HepG2 (cell line): Measurements from ENCODE around the gene MT1F. TPM values are rescaled to one million over a fixed set of nuclear protein-coding genes. Genes with fewer than 3 reads are reported as not detected.

ENCODE experiments used
- KAT7 ChIP-seq: IDR thresholded peaks from 2 replicates; pipeline ENCODE4 v1.6.1; 2018; ENCODE audit warnings: borderline replicate concordance, missing compliant biosample characterization
- MAX ChIP-seq: IDR thresholded peaks from 2 replicates; pipeline ENCODE4 v1.6.1; 2012; ENCODE audit warnings: inconsistent platforms
- MEIS1 ChIP-seq: sonication (generic); formaldehyde crosslinking; IDR thresholded peaks from 2 replicates; pipeline ENCODE4 v1.9.0; 2021; ENCODE audit warnings: mild to moderate bottlenecking, missing genetic modification reagents, moderate library complexity, borderline replicate concordance
- NCOR1 ChIP-seq: fragments of 200-600 bp; sonication (generic); IDR thresholded peaks from 2 replicates; pipeline ENCODE4 v1.7.0; 2017; ENCODE audit warnings: antibody characterized with exemption, low read length, borderline replicate concordance
- NFRKB ChIP-seq: fragments of 450-650 bp; IDR thresholded peaks from 2 replicates; pipeline ENCODE4 v1.6.1; 2017
- PTBP1 ChIP-seq: fragments of 200-400 bp; formaldehyde crosslinking; IDR thresholded peaks from 2 replicates; pipeline ENCODE4 v1.6.1; 2018; ENCODE audit warnings: low read length, low read depth; ENCODE audit not compliant: poor library complexity, severe bottlenecking
- RCOR2 ChIP-seq: IDR thresholded peaks from 2 replicates; pipeline ENCODE4 v1.6.1; 2016; ENCODE audit warnings: missing biosample characterization, missing genetic modification reagents
- ZNF281 ChIP-seq: sonication (generic); formaldehyde crosslinking; IDR thresholded peaks from 2 replicates; pipeline ENCODE4 v1.4.0; 2020; ENCODE audit warnings: missing genetic modification reagents, borderline replicate concordance
- ZNF574 ChIP-seq: sonication (generic); formaldehyde crosslinking; IDR thresholded peaks from 2 replicates; pipeline ENCODE4 v1.4.0; 2020; ENCODE audit warnings: missing genetic modification reagents
- polyA plus RNA-seq, 8 experiments: library from polyadenylated mRNA; depleted of rRNA in 3 of 8; stranded (reverse) in 7 of 8; unstranded in 1 of 8; fragments of >200 nt; fragmentation: Illumina TruSeq in 4 of 8; extraction: Trizol in 4 of 8; gene quantifications; 2 replicates each; pipeline versions ENCODE4 v1.2.1 to v1.2.3, GENCODE V29; 2011 to 2016; ENCODE audit warnings: low read depth in 4 of 8, missing spikeins in 1 of 8, mixed read lengths in 1 of 8; ENCODE audit not compliant: insufficient read depth in 1 of 8
- total RNA-seq, 5 experiments: library from RNA; depleted of rRNA; stranded (reverse); fragments of >200 nt; fragmentation: Illumina TruSeq; extraction: Trizol; gene quantifications; 2 replicates each; pipeline ENCODE4 v1.2.3, GENCODE V29; 2016; ENCODE audit warnings: low read depth in 1 of 5
- TF ChIP-seq, protein P1 (sequence below), 2 experiments: fragments of 450-650 bp in 1 of 2; sonication (generic) in 1 of 2; formaldehyde crosslinking in 1 of 2; IDR thresholded peaks; 2 replicates each; pipeline versions ENCODE4 v1.6.1 to v1.8.0; 2016 to 2022; ENCODE audit warnings: antibody characterized with exemption in 1 of 2, mild to moderate bottlenecking in 1 of 2, missing genetic modification reagents in 1 of 2
- TF ChIP-seq, protein P2 (sequence below): IDR thresholded peaks from 2 replicates; pipeline ENCODE4 v1.6.1; 2016; ENCODE audit warnings: low read depth, control low read depth

Gene MT1F
- total and polyA plus RNA-seq, 2 of the 13 experiments (the other 11 are each of a cell fraction or from before 2014, with no cell fraction given) = 1.9 to 169 TPM

- TF ChIP-seq, protein P1, sequence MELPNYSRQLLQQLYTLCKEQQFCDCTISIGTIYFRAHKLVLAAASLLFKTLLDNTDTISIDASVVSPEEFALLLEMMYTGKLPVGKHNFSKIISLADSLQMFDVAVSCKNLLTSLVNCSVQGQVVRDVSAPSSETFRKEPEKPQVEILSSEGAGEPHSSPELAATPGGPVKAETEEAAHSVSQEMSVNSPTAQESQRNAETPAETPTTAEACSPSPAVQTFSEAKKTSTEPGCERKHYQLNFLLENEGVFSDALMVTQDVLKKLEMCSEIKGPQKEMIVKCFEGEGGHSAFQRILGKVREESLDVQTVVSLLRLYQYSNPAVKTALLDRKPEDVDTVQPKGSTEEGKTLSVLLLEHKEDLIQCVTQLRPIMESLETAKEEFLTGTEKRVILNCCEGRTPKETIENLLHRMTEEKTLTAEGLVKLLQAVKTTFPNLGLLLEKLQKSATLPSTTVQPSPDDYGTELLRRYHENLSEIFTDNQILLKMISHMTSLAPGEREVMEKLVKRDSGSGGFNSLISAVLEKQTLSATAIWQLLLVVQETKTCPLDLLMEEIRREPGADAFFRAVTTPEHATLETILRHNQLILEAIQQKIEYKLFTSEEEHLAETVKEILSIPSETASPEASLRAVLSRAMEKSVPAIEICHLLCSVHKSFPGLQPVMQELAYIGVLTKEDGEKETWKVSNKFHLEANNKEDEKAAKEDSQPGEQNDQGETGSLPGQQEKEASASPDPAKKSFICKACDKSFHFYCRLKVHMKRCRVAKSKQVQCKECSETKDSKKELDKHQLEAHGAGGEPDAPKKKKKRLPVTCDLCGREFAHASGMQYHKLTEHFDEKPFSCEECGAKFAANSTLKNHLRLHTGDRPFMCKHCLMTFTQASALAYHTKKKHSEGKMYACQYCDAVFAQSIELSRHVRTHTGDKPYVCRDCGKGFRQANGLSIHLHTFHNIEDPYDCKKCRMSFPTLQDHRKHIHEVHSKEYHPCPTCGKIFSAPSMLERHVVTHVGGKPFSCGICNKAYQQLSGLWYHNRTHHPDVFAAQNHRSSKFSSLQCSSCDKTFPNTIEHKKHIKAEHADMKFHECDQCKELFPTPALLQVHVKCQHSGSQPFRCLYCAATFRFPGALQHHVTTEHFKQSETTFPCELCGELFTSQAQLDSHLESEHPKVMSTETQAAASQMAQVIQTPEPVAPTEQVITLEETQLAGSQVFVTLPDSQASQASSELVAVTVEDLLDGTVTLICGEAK (IDR thresholded peaks at IDR 0.05) = no peak
- TF ChIP-seq, protein P1 (CRISPR knock-in tag; IDR thresholded peaks at IDR 0.05) = peak; percentile 59; the same call in 1 of the 2 replicates
- TF ChIP-seq KAT7 (CRISPR knock-in tag) = peak; percentile 78; the same call in 1 of the 2 replicates
- no peak; the same call in 1 of the 2 replicates for TF ChIP-seq ZNF281 (CRISPR knock-in tag)
- peak; percentile 31; the same call in 1 of the 2 replicates for TF ChIP-seq NCOR1
- peak; percentile 65 for TF ChIP-seq MAX
- TF ChIP-seq, protein P2, sequence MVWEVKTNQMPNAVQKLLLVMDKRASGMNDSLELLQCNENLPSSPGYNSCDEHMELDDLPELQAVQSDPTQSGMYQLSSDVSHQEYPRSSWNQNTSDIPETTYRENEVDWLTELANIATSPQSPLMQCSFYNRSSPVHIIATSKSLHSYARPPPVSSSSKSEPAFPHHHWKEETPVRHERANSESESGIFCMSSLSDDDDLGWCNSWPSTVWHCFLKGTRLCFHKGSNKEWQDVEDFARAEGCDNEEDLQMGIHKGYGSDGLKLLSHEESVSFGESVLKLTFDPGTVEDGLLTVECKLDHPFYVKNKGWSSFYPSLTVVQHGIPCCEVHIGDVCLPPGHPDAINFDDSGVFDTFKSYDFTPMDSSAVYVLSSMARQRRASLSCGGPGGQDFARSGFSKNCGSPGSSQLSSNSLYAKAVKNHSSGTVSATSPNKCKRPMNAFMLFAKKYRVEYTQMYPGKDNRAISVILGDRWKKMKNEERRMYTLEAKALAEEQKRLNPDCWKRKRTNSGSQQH = peak; percentile 11; the same call in 1 of the 2 replicates
- peak; percentile 94 for TF ChIP-seq PTBP1
- TF ChIP-seq NFRKB = no peak
- peak; percentile 75 for TF ChIP-seq ZNF574 (CRISPR knock-in tag)
- no peak for TF ChIP-seq RCOR2
- TF ChIP-seq MEIS1 (CRISPR knock-in tag) = no peak
Measured at GRCh38 chr16:56681939-56682702, 24.4 kb downstream of the MT1F start, which contains the start of gene MT1X (continued).
